Endothelial cell of umbilical vein (primary cell): ENCODE results near the gene TEX47. TPM values are rescaled to one million over a fixed set of nuclear protein-coding genes. Genes with fewer than 3 reads are reported as not detected.

ENCODE experiments used
- BruUV-seq: library from RNA; stranded (reverse); fragments of 400-500 nt; replicated peaks from 2 replicates; lab custom pipeline; 2021; lab: Mats Ljungman, UMichigan
- CTCF ChIA-PET: fragments of 300-600, 350-600 bp; sonication (Branson Sonifier 250); formaldehyde crosslinking; loops from one replicate; lab custom pipeline; 2021; ENCODE audit warnings: antibody characterized with exemption, inconsistent platforms; lab: Charles Lee
- POLR2A ChIA-PET: fragments of 300-600, 350-600 bp; sonication (Branson Sonifier 250); formaldehyde crosslinking; loops from one replicate; lab custom pipeline; 2021; ENCODE audit warnings: antibody characterized with exemption, inconsistent platforms; lab: Charles Lee
- DNase-seq: peaks from one replicate; pipeline ENCODE4 v3.0.0-alpha.2; 2011; ENCODE audit warnings: low read depth, low spot score
- FAIRE-seq: peaks from 2 replicates; lab custom pipeline; 2011; peaks lifted over from hg19 to GRCh38; lab: Jason Lieb, UNC
- H2AFZ ChIP-seq: 2 replicates; pipeline ENCODE4 v1.6.0; 2012; ENCODE audit warnings: low read depth, low read length, control low read depth, inconsistent platforms
- H3K27ac ChIP-seq: 2 replicates; pipeline ENCODE4 v1.5.1; 2011; ENCODE audit warnings: low read depth, mild to moderate bottlenecking, control low read depth, low read length, moderate library complexity; ENCODE audit not compliant: insufficient read depth
- H3K27me3 ChIP-seq, 2 experiments: 2 replicates each; pipeline versions ENCODE4 v1.6.0 to v1.6.1; 2011; ENCODE audit warnings: low read length in 2 of 2, mixed read lengths in 1 of 2; ENCODE audit not compliant: control insufficient read depth in 2 of 2, insufficient read depth in 2 of 2
- H3K36me3 ChIP-seq, 2 experiments: 2 replicates in 1 of 2; 3 replicates in 1 of 2; pipeline ENCODE4 v1.5.1; 2011; ENCODE audit warnings: low read length in 2 of 2, mild to moderate bottlenecking in 1 of 2, moderate library complexity in 1 of 2; ENCODE audit not compliant: control insufficient read depth in 2 of 2, insufficient read depth in 2 of 2; ENCODE audit errors: extremely low read depth in 1 of 2
- H3K4me1 ChIP-seq: 3 replicates; pipeline ENCODE4 v1.5.1; 2011; ENCODE audit warnings: mild to moderate bottlenecking, low read length; ENCODE audit not compliant: control insufficient read depth, insufficient read depth; ENCODE audit errors: extremely low read depth
- H3K4me2 ChIP-seq: 2 replicates; pipeline ENCODE4 v1.6.1; 2011; ENCODE audit warnings: low read length, control low read depth, mixed read lengths; ENCODE audit not compliant: insufficient read depth
- H3K4me3 ChIP-seq, 3 experiments: fragments of 200-600 bp in 1 of 3; sonication (generic), shearing (Covaris generic) in 1 of 3; replicated peaks in 1 of 3; 2 replicates each; pipeline ENCODE4 v1.5.1; 2011 to 2016; ENCODE audit warnings: control low read depth in 3 of 3, low read length in 3 of 3, mild to moderate bottlenecking in 2 of 3, inconsistent platforms in 1 of 3, low read depth in 1 of 3, moderate library complexity in 1 of 3; ENCODE audit not compliant: insufficient read depth in 1 of 3
- H3K79me2 ChIP-seq: 2 replicates; pipeline ENCODE4 v1.6.0; 2012; ENCODE audit warnings: low read length, inconsistent platforms; ENCODE audit not compliant: control insufficient read depth, insufficient read depth
- H3K9ac ChIP-seq: replicated peaks from 2 replicates; pipeline ENCODE3; 2011; ENCODE audit warnings: low read length, control low read depth; ENCODE audit not compliant: insufficient read depth; ENCODE audit errors: extremely low read depth
- H3K9me1 ChIP-seq: replicated peaks from 3 replicates; pipeline ENCODE4 v1.6.0; 2011; ENCODE audit warnings: mild to moderate bottlenecking, low read length; ENCODE audit not compliant: control insufficient read depth, insufficient read depth; ENCODE audit errors: extremely low read depth
- H3K9me3 ChIP-seq: replicated peaks from 2 replicates; pipeline ENCODE4 v1.5.1; 2012; ENCODE audit warnings: low read length, inconsistent platforms; ENCODE audit not compliant: control insufficient read depth, insufficient read depth
- H4K20me1 ChIP-seq: replicated peaks from 2 replicates; pipeline ENCODE3; 2011; ENCODE audit warnings: mild to moderate bottlenecking, low read length; ENCODE audit not compliant: control insufficient read depth, insufficient read depth; ENCODE audit errors: extremely low read depth
- CTCF ChIP-seq, 2 donors: IDR thresholded peaks; 1 replicate in 1 of 2; 2 replicates in 1 of 2; pipeline ENCODE4 v1.5.1; 2011; ENCODE audit warnings: low read length in 2 of 2, mild to moderate bottlenecking in 2 of 2, moderate library complexity in 2 of 2, control low read depth in 1 of 2, inconsistent platforms in 1 of 2, low read depth in 1 of 2; ENCODE audit not compliant: insufficient read depth in 1 of 2; ENCODE audit errors: extremely low read depth in 1 of 2
- EZH2 ChIP-seq: IDR thresholded peaks from 2 replicates; pipeline ENCODE4 v1.6.1; 2012; ENCODE audit warnings: borderline replicate concordance, low read depth, mild to moderate bottlenecking, moderate library complexity, low read length, inconsistent platforms; ENCODE audit not compliant: severe bottlenecking
- GATA2 ChIP-seq: IDR thresholded peaks from 2 replicates; pipeline ENCODE4 v1.7.0; 2011; ENCODE audit warnings: low read depth, mild to moderate bottlenecking, moderate library complexity, mixed read lengths, low read length; ENCODE audit not compliant: insufficient read length, insufficient read depth
- JUN ChIP-seq: IDR thresholded peaks from 2 replicates; pipeline ENCODE4 v1.6.1; 2011; ENCODE audit warnings: borderline replicate concordance, low read depth; ENCODE audit not compliant: insufficient read length, insufficient read depth
- POLR2A ChIP-seq: IDR thresholded peaks from 2 replicates; pipeline ENCODE4 v1.6.1; 2012; ENCODE audit warnings: low read depth, mild to moderate bottlenecking, control low read depth, low read length
- POLR2AphosphoS5 ChIP-seq: IDR thresholded peaks from 2 replicates; pipeline ENCODE4 v1.6.1; 2012; ENCODE audit warnings: low read depth, mild to moderate bottlenecking, control low read depth, low read length, moderate library complexity; ENCODE audit not compliant: insufficient read depth
- dilution Hi-C: fragments of 300-500 bp; cut with MboI; formaldehyde crosslinking; loops from one replicate; pipeline ENCODE4 v1.15.0; 2019; ENCODE audit warnings: low sequenced_read_pairs; ENCODE audit not compliant: extremely low pct_ligation_motif_present
- intact Hi-C: fragments of 100-400 bp; cut with micrococcal nuclease; formaldehyde crosslinking; loops from one replicate; pipeline ENCODE4 v1.10.0; 2022
- polyA plus RNA-seq, 4 experiments: library from polyadenylated mRNA; depleted of rRNA in 3 of 4; stranded (reverse) in 3 of 4; unstranded in 1 of 4; fragments of >200 nt; gene quantifications; 2 replicates each; pipeline versions ENCODE4 v1.2.1 to v1.2.3, GENCODE V29; 2011 to 2012; ENCODE audit warnings: missing spikeins in 1 of 4
- total RNA-seq: library from RNA; stranded (reverse); gene quantifications from 2 replicates; pipeline ENCODE4 v1.2.3, GENCODE V29; 2021
- TF ChIP-seq, protein P1 (sequence below): IDR thresholded peaks from 2 replicates; pipeline ENCODE4 v1.6.1; 2011; ENCODE audit not compliant: insufficient read depth, insufficient read length

Gene TEX47
- total and polyA plus RNA-seq, 2 donors (not counting 3 experiments of a cell fraction or from before 2014, with no cell fraction given), result not detected

DNA sequence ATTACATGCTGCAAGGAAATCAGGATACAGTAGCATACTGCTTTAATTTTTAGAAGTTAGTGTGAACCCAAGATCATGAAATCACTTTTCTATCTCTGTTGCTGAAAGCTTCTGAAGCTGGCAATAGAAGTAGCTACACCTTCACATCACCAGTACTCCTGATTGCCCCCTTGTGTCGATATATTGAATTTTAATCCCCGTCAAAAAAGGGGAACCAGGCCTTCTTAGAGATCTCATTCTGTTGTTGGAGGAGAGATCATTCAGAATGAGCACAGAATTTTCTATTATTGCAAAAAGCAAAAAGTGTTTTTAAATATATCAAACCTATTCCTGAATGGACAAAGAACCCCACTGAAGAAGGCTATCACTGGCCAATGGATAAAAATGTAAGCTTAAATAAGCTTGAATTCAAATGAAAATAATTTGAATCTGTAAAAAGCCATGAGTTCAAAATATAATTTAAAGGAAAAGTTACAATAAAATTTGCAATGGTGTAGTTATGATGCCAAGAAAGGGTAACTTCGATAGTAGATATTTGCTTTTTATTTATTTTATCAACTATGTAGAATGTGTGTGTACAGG lies 39.7 kb upstream of the TEX47 start:
- H3K9me3 ChIP-seq, result no peaks in the 10 kb centered on the region
- H3K4me3 ChIP-seq, result no peak overlapping the region
- DNase-seq (peak; percentile 58), FAIRE-seq (no peak)
- BruUV-seq, result no TSS peak
- no peaks in the 10 kb centered on the region for H3K9me1 ChIP-seq
- H4K20me1 ChIP-seq, result no peaks in the 10 kb centered on the region
- H3K79me2 ChIP-seq, result no peaks in the 10 kb centered on the region
- no peak overlapping the region for H3K4me2 ChIP-seq
- intact Hi-C loops (loop anchor here (1.0 kb wide), 2 partner anchors 289 to 592 kb away; no protein-coding TSS in a partner anchor), dilution Hi-C loops (no loop called here)
- no peaks in the 10 kb centered on the region for H3K4me1 ChIP-seq
- H3K27ac ChIP-seq, result no peak overlapping the region
- H2AFZ ChIP-seq, result no peak overlapping the region
- H3K36me3 ChIP-seq, result no peaks in the 10 kb centered on the region
- H3K9ac ChIP-seq, result no peak overlapping the region
- CTCF ChIA-PET, result interaction anchor here (0.6 to 4.7 kb wide), 14 partner anchors 8 to 1593 kb away, joined by 3 to 116 read pairs (median 5); no protein-coding TSS in a partner anchor
- H3K27me3 ChIP-seq, result no peaks in the 10 kb centered on the region
- TF ChIP-seq CTCF (IDR thresholded peaks at IDR 0.05; ENCODE audit: extremely low read depth in 1 of 2, insufficient read depth in 1 of 2, low read depth in 1 of 2, low read length in 2 of 2) (peak; percentile 23 to 40), POLR2AphosphoS5 (no peak), GATA2 (no peak)
- POLR2A ChIA-PET, result no interaction called here

DNA sequence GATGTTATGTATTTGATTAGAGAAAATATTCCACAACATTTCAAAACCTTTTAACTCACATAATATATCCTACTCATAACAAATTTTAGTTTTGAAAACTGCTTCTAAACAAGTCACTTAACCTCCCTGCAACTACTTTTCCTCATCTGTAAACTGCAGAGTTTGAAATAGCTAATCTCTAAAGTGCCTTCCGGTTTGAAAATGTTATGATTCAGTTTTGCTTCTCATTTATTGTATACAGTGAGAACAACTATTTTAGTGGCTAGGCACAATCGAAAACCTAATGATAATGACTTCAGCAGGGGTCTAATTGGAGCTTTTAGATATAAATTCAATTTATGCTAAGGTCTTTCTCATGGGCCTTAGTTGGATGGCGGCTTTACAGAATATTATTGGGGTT lies 30.7 kb upstream of the TEX47 start:
- Histone ChIP-seq H3K4me1 (no peaks in the 10 kb centered on the region), H3K79me2 (no peaks in the 10 kb centered on the region), H4K20me1 (no peaks in the 10 kb centered on the region), H3K9me3 (no peaks in the 10 kb centered on the region), H3K36me3 (no peaks in the 10 kb centered on the region), H2AFZ (no peak overlapping the region), H3K27ac (no peak overlapping the region), H3K9ac (no peak overlapping the region), H3K4me3 (no peak overlapping the region), H3K27me3 (no peaks in the 10 kb centered on the region), H3K9me1 (no peaks in the 10 kb centered on the region), H3K4me2 (no peak overlapping the region)
- ChIA-PET POLR2A (no interaction called here), CTCF (no interaction called here)
- dilution Hi-C loops (no loop called here), intact Hi-C loops (no loop called here)
- FAIRE-seq (no peak), DNase-seq (no peak)
- TF ChIP-seq EZH2 (no peak), JUN (no peak), POLR2A (no peak), POLR2AphosphoS5 (no peak)
- TF ChIP-seq, protein P1, sequence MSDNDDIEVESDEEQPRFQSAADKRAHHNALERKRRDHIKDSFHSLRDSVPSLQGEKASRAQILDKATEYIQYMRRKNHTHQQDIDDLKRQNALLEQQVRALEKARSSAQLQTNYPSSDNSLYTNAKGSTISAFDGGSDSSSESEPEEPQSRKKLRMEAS, result no peak
- no TSS peak for BruUV-seq
